HFFc6 (cell line): ENCODE results near the gene CASP3. TPM values are rescaled to one million over a fixed set of nuclear protein-coding genes. Genes with fewer than 3 reads are reported as not detected.

Experiments
- DNase-seq: peaks from one replicate; pipeline ENCODE4 v3.0.0-alpha.2; 2018
- H3K27ac Mint-ChIP-seq: 2 replicates; pipeline ENCODE4 v1.8.0; 2020; ENCODE audit warnings: mild to moderate bottlenecking, mixed read lengths
- H3K27me3 Mint-ChIP-seq: 2 replicates; pipeline ENCODE4 v1.8.0; 2021; ENCODE audit warnings: mild to moderate bottlenecking, moderate library complexity, mixed read lengths; ENCODE audit not compliant: insufficient read depth
- H3K36me3 Mint-ChIP-seq: 2 replicates; pipeline ENCODE4 v1.8.0; 2021; ENCODE audit warnings: low read depth, mixed read lengths
- H3K4me1 Mint-ChIP-seq: 2 replicates; pipeline ENCODE4 v1.8.0; 2020; ENCODE audit warnings: low read depth, mixed read lengths
- H3K4me3 Mint-ChIP-seq: 2 replicates; pipeline ENCODE4 v1.8.0; 2020; ENCODE audit warnings: mild to moderate bottlenecking, moderate library complexity, mixed read lengths
- H3K9me3 Mint-ChIP-seq: 2 replicates; pipeline ENCODE4 v1.8.0; 2020; ENCODE audit warnings: mild to moderate bottlenecking, mixed read lengths
- total RNA-seq, 6 experiments: library from RNA; stranded (reverse); fragmentation: NEBNext Ultra II Directional; extraction: Animal tissue kit (Norgen Biotek cat#: 25700); gene quantifications; 2 replicates in 1 of 6; 3 replicates in 5 of 6; pipeline ENCODE4 v1.2.3, GENCODE V29; 2021
- TF ChIP-seq, protein P1 (sequence below): fragments of 200-600 bp; sonication (generic); IDR thresholded peaks from 2 replicates; pipeline ENCODE4 v1.5.0; 2021; ENCODE audit warnings: antibody characterized with exemption, mild to moderate bottlenecking

Gene CASP3
- total RNA-seq, 6 experiments from 2014 or later, result 25.8 to 31.6 (median 26.5) TPM

- Mint-ChIP-seq H3K36me3 (peaks cover 4% of the 10 kb centered on the region), H3K4me1 (peaks cover 7% of the 10 kb centered on the region), H3K4me3 (no peak overlapping the region), H3K9me3 (no peaks in the 10 kb centered on the region), H3K27ac (no peak overlapping the region), H3K27me3 (no peaks in the 10 kb centered on the region)
- no peak for DNase-seq
- TF ChIP-seq, protein P1, sequence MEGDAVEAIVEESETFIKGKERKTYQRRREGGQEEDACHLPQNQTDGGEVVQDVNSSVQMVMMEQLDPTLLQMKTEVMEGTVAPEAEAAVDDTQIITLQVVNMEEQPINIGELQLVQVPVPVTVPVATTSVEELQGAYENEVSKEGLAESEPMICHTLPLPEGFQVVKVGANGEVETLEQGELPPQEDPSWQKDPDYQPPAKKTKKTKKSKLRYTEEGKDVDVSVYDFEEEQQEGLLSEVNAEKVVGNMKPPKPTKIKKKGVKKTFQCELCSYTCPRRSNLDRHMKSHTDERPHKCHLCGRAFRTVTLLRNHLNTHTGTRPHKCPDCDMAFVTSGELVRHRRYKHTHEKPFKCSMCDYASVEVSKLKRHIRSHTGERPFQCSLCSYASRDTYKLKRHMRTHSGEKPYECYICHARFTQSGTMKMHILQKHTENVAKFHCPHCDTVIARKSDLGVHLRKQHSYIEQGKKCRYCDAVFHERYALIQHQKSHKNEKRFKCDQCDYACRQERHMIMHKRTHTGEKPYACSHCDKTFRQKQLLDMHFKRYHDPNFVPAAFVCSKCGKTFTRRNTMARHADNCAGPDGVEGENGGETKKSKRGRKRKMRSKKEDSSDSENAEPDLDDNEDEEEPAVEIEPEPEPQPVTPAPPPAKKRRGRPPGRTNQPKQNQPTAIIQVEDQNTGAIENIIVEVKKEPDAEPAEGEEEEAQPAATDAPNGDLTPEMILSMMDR, result no peak
Observed at GRCh38 chr4:184680698-184681097, 31.5 kb upstream of the CASP3 start.

DNA sequence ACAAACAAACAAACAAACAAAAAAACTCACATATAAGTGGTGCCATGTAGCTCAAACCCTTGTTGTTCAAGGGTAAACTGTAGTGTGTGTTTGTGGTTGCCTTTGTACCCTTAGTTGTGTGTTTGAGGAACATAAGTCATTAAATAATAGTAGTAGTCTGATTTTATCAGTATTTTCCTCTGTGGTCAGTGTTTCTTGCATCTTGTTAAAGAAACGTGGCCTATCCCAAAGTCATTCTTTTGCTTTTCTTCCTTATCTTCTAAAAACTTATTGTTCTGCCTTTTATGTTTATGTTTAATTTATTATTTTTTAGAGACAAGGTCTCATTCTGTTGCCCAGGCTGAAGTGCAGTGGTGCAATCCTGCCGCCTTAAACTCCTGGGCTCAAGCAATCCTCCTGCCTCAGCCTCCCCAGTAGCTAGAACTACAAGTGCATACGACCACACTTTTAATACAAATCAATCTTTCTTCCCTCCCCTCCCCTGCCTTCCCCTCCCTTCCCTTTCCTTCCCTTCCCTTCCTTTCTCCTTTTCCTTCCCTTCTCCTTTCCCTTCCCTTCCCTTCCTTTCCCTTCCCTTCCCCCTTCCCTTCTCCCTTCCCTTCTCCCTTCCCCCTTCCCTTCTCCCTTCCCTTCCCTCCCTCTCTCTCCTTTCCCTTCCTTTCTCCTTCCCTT is 26.7 kb upstream of the CASP3 start:
- Mint-ChIP-seq H3K27me3 (no peaks in the 10 kb centered on the region; the same call in 1 of the 2 replicates), H3K36me3 (peaks cover 13% of the 10 kb centered on the region), H3K27ac (no peak overlapping the region), H3K9me3 (no peaks in the 10 kb centered on the region), H3K4me3 (no peak overlapping the region), H3K4me1 (no peaks in the 10 kb centered on the region)
- TF ChIP-seq, protein P1, result no peak
- DNase-seq, result no peak

- H3K36me3 Mint-ChIP-seq, result peaks cover 13% of the 10 kb centered on the region
Observed at GRCh38 chr4:184675018-184675417, 25.8 kb upstream of the CASP3 start.

DNA sequence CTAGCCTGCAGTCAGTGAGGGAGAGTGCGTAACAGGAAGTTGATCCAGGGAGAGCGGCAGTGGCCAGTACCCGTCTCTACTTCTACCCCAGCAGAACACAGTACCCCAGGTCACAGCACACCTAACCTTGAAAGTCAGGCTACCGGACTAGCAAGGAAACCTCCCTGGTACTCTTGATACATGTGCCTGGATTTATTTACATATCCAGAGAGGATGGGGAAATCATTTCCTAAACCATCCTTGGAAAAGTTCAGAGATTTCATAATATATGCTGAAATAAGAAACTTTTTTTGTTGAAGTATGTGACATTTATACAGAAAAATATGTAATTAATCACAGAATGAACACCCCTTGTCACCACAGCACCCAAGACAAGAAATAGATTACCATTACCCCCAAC is 24.8 kb upstream of the CASP3 start:
- no peak overlapping the region for H3K27ac Mint-ChIP-seq
- H3K9me3 Mint-ChIP-seq, result no peaks in the 10 kb centered on the region
- no peak for DNase-seq
- H3K4me1 Mint-ChIP-seq, result peaks cover under 1% of the 10 kb centered on the region; the same call in 1 of the 2 replicates
- TF ChIP-seq, protein P1, result no peak
- peaks cover 13% of the 10 kb centered on the region for H3K36me3 Mint-ChIP-seq
- H3K4me3 Mint-ChIP-seq, result no peak overlapping the region
- H3K27me3 Mint-ChIP-seq, result no peaks in the 10 kb centered on the region; the same call in 1 of the 2 replicates

More at GRCh38 chr4:184675018-184675417, 25.8 kb upstream of the CASP3 start:
- TF ChIP-seq, protein P1, result no peak
- Mint-ChIP-seq H3K9me3 (no peaks in the 10 kb centered on the region), H3K4me3 (no peak overlapping the region), H3K4me1 (no peaks in the 10 kb centered on the region), H3K27me3 (no peaks in the 10 kb centered on the region; the same call in 1 of the 2 replicates), H3K27ac (no peak overlapping the region)
- DNase-seq, result no peak

- no peak for DNase-seq
- H3K27ac Mint-ChIP-seq, result no peak overlapping the region
- peaks cover 14% of the 10 kb centered on the region for H3K4me1 Mint-ChIP-seq
- H3K4me3 Mint-ChIP-seq, result no peak overlapping the region
- peaks cover 21% of the 10 kb centered on the region for H3K36me3 Mint-ChIP-seq
- TF ChIP-seq, protein P1, result no peak
- no peaks in the 10 kb centered on the region for H3K9me3 Mint-ChIP-seq
- H3K27me3 Mint-ChIP-seq, result no peaks in the 10 kb centered on the region; the same call in 1 of the 2 replicates
Observed at GRCh38 chr4:184672741-184673140, 23.5 kb upstream of the CASP3 start.
